ENCODE measurements around the gene KIAA1549. TPM values are rescaled to one million over a fixed set of nuclear protein-coding genes. Genes with fewer than 3 reads are reported as not detected.

KIAA1549 gene
- total RNA-seq, 2 donors from 2014 or later, result 3.7 to 8.8 TPM

DNA sequence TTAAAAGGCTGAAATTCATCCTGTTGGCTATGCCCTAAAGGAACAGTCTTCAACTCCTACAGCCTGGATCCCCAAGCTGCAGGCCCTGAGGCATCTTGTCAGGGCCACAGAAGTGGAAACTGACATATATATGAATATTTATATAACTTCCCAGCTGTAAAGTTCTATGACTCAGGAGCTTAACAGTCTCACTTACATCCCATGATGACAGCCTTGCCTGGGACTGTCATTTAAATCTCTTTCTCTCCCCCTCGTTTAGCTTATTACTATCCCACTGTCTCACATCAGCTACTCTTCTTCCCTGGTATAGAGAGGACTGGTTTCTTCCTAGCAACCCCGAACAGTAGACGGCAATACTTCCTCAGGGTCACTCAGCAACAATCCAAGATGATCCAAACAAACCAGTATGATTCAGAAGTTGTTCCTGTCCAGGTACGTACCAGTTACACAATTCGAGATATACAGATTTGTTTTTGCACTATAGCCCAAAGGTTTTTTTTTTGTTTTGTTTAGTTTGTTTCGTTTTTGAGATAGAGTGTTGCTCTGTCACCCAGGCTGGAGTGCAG is 22.7 kb downstream of the KIAA1549 start:
- DNase-seq (ENCODE audit: low spot score), result no peak
- no peak overlapping the region for H3K4me3 ChIP-seq
- no peaks in the 10 kb centered on the region for H3K27me3 ChIP-seq (replicated peaks; ENCODE audit: insufficient read depth)
- H3K36me3 ChIP-seq, result no peaks in the 10 kb centered on the region
- no peaks in the 10 kb centered on the region for H3K4me1 ChIP-seq (replicated peaks)
- no peak for TF ChIP-seq POLR2A (IDR thresholded peaks at IDR 0.05)
- TF ChIP-seq POLR2AphosphoS5 (IDR thresholded peaks at IDR 0.05), result peak; percentile 39
- TF ChIP-seq, protein P1, sequence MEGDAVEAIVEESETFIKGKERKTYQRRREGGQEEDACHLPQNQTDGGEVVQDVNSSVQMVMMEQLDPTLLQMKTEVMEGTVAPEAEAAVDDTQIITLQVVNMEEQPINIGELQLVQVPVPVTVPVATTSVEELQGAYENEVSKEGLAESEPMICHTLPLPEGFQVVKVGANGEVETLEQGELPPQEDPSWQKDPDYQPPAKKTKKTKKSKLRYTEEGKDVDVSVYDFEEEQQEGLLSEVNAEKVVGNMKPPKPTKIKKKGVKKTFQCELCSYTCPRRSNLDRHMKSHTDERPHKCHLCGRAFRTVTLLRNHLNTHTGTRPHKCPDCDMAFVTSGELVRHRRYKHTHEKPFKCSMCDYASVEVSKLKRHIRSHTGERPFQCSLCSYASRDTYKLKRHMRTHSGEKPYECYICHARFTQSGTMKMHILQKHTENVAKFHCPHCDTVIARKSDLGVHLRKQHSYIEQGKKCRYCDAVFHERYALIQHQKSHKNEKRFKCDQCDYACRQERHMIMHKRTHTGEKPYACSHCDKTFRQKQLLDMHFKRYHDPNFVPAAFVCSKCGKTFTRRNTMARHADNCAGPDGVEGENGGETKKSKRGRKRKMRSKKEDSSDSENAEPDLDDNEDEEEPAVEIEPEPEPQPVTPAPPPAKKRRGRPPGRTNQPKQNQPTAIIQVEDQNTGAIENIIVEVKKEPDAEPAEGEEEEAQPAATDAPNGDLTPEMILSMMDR (IDR thresholded peaks at IDR 0.05), result no peak
- intact Hi-C loops (cut with DNase I), result no loop called here
- WGBS, result 71% methylated on average over 6 of the region's 6 CpGs
- H3K27ac ChIP-seq, result no peak overlapping the region
- H3K9me3 ChIP-seq, result no peaks in the 10 kb centered on the region

DNA sequence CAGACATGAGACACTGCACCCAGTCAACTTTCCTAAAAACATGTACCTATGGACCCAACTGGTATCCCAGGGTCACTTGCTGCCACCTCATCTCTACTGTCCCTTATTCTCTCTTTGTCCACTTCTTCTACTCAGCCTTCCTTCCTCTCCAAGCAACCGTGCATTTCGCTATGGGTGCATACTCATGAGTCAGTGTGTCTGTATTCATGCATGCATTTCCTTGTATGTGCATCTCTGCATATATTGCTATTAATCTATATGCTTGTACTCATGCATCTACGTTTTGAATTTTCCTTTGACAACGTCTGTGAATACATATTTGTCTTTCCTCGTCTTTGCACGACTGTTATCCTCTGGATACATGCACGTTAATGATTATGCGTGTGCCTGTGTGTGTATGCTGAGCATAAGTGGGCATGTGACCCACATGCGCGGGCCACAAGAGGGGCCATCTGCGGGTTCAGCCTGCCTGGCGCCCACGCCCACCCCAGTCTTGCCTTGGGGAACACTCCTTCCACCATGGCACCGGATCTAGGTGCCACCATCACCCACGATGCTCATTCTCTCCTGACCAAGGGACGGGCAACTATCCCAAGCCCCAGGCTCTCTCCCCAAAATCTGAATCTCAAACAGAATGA is 23.3 kb downstream of the KIAA1549 start:
- no peaks in the 10 kb centered on the region for H3K9me3 ChIP-seq
- H3K27me3 ChIP-seq (replicated peaks; ENCODE audit: insufficient read depth), result no peaks in the 10 kb centered on the region
- DNase-seq (ENCODE audit: low spot score), result no peak
- H3K27ac ChIP-seq, result no peak overlapping the region
- 94% methylated on average over 16 of the region's 16 CpGs for WGBS
- H3K36me3 ChIP-seq, result no peaks in the 10 kb centered on the region
- H3K4me3 ChIP-seq, result no peak overlapping the region
- intact Hi-C loops (cut with DNase I), result no loop called here
- TF ChIP-seq POLR2AphosphoS5 (IDR thresholded peaks at IDR 0.05), result no peak
- TF ChIP-seq, protein P1 (IDR thresholded peaks at IDR 0.05), result no peak
- no peak for TF ChIP-seq POLR2A (IDR thresholded peaks at IDR 0.05)
- H3K4me1 ChIP-seq (replicated peaks), result no peaks in the 10 kb centered on the region

DNA sequence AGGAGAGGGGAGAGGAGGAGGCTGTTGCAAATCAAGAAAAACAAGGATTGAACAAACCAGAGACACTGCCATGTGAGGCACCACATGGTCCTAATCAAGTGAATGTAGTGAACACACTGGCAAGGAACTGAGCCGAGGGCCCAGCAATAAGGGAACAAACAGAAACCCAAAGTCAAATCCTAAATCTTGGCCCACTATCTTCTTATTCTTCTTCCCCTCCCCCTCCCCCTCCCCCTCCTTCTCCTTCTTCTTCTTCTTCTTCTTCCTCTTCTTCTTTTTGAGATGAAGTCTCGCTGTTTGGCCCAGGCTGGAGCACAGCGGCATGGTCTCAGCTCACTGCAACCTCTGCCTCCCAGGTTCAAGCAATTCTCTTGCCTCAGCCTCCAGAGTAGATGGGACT is 24.0 kb downstream of the KIAA1549 start:
- H3K9me3 ChIP-seq, result no peaks in the 10 kb centered on the region
- no peak overlapping the region for H3K4me3 ChIP-seq
- intact Hi-C loops (cut with DNase I), result no loop called here
- no peak for DNase-seq (ENCODE audit: low spot score)
- H3K27ac ChIP-seq, result no peak overlapping the region
- no peaks in the 10 kb centered on the region for H3K36me3 ChIP-seq
- TF ChIP-seq POLR2A (IDR thresholded peaks at IDR 0.05), result no peak
- TF ChIP-seq, protein P1 (IDR thresholded peaks at IDR 0.05), result no peak
- TF ChIP-seq POLR2AphosphoS5 (IDR thresholded peaks at IDR 0.05), result no peak
- H3K4me1 ChIP-seq (replicated peaks), result no peaks in the 10 kb centered on the region
- WGBS, result 77% methylated on average over 3 of the region's 3 CpGs
- no peaks in the 10 kb centered on the region for H3K27me3 ChIP-seq (replicated peaks; ENCODE audit: insufficient read depth)

DNA sequence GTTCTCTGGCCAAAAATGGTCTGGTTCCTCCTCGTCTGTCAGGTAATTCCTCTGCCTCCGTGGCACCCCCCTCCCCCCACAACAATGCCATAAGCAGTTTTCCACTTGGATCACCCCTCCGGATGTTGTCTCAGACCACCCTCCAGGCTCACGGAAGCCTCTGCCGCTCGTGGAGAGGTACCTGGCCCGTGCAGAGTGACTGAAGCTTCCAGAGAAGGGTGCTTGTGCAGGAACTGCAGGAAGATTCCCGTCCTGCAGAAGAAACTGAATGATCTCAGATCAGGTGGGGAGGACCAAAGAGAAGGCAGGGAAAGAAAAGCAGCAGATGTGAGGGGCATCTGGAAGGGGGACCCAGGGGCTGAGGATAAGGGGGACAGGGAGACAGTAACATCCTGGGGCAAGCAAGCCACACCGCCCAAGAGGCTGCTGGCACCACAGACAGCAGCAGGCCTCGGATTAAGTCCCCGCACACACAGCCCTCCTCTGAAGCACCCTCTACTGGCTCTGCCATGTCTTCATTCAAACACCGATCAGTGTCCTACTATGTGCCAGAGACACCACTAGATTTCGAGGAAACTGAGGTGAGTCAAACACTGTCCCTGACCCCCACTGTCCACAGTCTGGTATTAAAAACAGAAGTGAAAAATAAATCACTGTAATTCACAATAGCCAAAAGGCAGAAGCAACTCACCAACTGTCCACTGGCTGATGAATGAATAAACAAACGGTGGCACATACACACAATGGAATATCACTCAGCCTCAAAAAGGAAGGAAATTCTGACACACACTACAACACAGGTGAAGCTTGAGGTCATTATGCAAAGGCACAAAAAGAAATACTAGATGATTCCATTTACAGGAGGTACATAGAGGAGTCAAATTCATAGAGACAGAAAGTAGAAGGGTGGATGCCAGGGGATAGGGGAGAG is 26.4 kb downstream of the KIAA1549 start:
- Histone ChIP-seq H3K27ac (no peak overlapping the region), H3K27me3 (replicated peaks; ENCODE audit: insufficient read depth) (no peaks in the 10 kb centered on the region), H3K4me3 (no peak overlapping the region), H3K9me3 (no peaks in the 10 kb centered on the region), H3K36me3 (no peaks in the 10 kb centered on the region), H3K4me1 (replicated peaks) (no peaks in the 10 kb centered on the region)
- 72% methylated on average over 14 of the region's 14 CpGs for WGBS
- no peak for TF ChIP-seq POLR2AphosphoS5 (IDR thresholded peaks at IDR 0.05)
- TF ChIP-seq POLR2A (IDR thresholded peaks at IDR 0.05), result no peak
- TF ChIP-seq, protein P1 (IDR thresholded peaks at IDR 0.05), result no peak
- DNase-seq (ENCODE audit: low spot score), result no peak
- intact Hi-C loops (cut with DNase I), result no loop called here
